Activated T-cell treated with anti-CD3 and anti-CD28 coated beads, Interleukin-2, amount 50 U/mL, for 4 hours (primary cell): ENCODE data around the gene NSG2. TPM values are rescaled to one million over a fixed set of nuclear protein-coding genes. Genes with fewer than 3 reads are reported as not detected.

Experiments used
- total RNA-seq, 3 donors: library from RNA; stranded (reverse); gene quantifications; one replicate each; pipeline ENCODE4 v1.2.1, GENCODE V29; 2021

Gene NSG2
- total RNA-seq, 3 donors from 2014 or later, result not detected

Other genes starting within 250 kb of the NSG2 start
- gene CPEB4, start 157.4 kb upstream of the NSG2 start, total RNA-seq, result 10 to 100 TPM; 14.4 to 17.2 (median 14.9) TPM
- gene C5orf47, start 56.5 kb upstream of the NSG2 start, total RNA-seq, result not detected